ENCODE results near the gene RIMBP2. TPM values are rescaled to one million over a fixed set of nuclear protein-coding genes. Genes with fewer than 3 reads are reported as not detected.

The RIMBP2 gene
- total RNA-seq, 1 donor from 2014 or later: 20.5 TPM

GRCh38 chr12:130709151-130709970, 6.7 kb downstream of the RIMBP2 start:
- peaks cover 7% of the 10 kb centered on the region for H3K36me3 Mint-ChIP-seq (ENCODE audit: unreplicated experiment)
- no peak overlapping the region for H3K4me3 Mint-ChIP-seq (ENCODE audit: unreplicated experiment)
- H3K27ac Mint-ChIP-seq (ENCODE audit: unreplicated experiment): no peak overlapping the region

GRCh38 chr12:130708648-130709047, 7.5 kb downstream of the RIMBP2 start:
- Mint-ChIP-seq H3K9me3 (ENCODE audit: unreplicated experiment) (peaks cover 15% of the 10 kb centered on the region), H3K36me3 (ENCODE audit: unreplicated experiment) (peaks cover 10% of the 10 kb centered on the region), H3K27me3 (ENCODE audit: unreplicated experiment) (peaks cover 10% of the 10 kb centered on the region), H3K4me1 (ENCODE audit: low read depth, unreplicated experiment) (peaks cover 14% of the 10 kb centered on the region), H3K4me3 (ENCODE audit: unreplicated experiment) (no peak overlapping the region), H3K27ac (ENCODE audit: unreplicated experiment) (no peak overlapping the region)
- no peak for TF ChIP-seq CTCF (IDR thresholded peaks at IDR 0.05; ENCODE audit: partially characterized antibody, unreplicated experiment)
- DNase-seq: no peak

More at GRCh38 chr12:130709151-130709970, 6.7 kb downstream of the RIMBP2 start:
- no peak for DNase-seq
- TF ChIP-seq CTCF (IDR thresholded peaks at IDR 0.05; ENCODE audit: partially characterized antibody, unreplicated experiment): no peak
- peaks cover 13% of the 10 kb centered on the region for H3K9me3 Mint-ChIP-seq (ENCODE audit: unreplicated experiment)
- peaks cover 10% of the 10 kb centered on the region for H3K27me3 Mint-ChIP-seq (ENCODE audit: unreplicated experiment)
- peaks cover 16% of the 10 kb centered on the region for H3K4me1 Mint-ChIP-seq (ENCODE audit: low read depth, unreplicated experiment)

- Mint-ChIP-seq H3K27ac (ENCODE audit: unreplicated experiment) (no peak overlapping the region), H3K36me3 (ENCODE audit: unreplicated experiment) (peaks cover 13% of the 10 kb centered on the region), H3K27me3 (ENCODE audit: unreplicated experiment) (peaks cover 6% of the 10 kb centered on the region), H3K4me1 (ENCODE audit: low read depth, unreplicated experiment) (peaks cover 14% of the 10 kb centered on the region), H3K9me3 (ENCODE audit: unreplicated experiment) (peaks cover 16% of the 10 kb centered on the region), H3K4me3 (ENCODE audit: unreplicated experiment) (no peak overlapping the region)
- no peak for TF ChIP-seq CTCF (IDR thresholded peaks at IDR 0.05; ENCODE audit: partially characterized antibody, unreplicated experiment)
- DNase-seq: no peak
These were observed 8.6 kb downstream of the RIMBP2 start for GRCh38 chr12:130707571-130707891.

- Mint-ChIP-seq H3K27ac (ENCODE audit: unreplicated experiment) (no peak overlapping the region), H3K4me3 (ENCODE audit: unreplicated experiment) (no peak overlapping the region), H3K27me3 (ENCODE audit: unreplicated experiment) (peaks cover 6% of the 10 kb centered on the region), H3K36me3 (ENCODE audit: unreplicated experiment) (peaks cover 13% of the 10 kb centered on the region), H3K9me3 (ENCODE audit: unreplicated experiment) (peaks cover 15% of the 10 kb centered on the region), H3K4me1 (ENCODE audit: low read depth, unreplicated experiment) (peaks cover 14% of the 10 kb centered on the region)
- TF ChIP-seq CTCF (IDR thresholded peaks at IDR 0.05; ENCODE audit: partially characterized antibody, unreplicated experiment): no peak
- DNase-seq: no peak
These were observed 9.1 kb downstream of the RIMBP2 start for GRCh38 chr12:130706885-130707570.

- no peak overlapping the region for H3K27ac Mint-ChIP-seq (ENCODE audit: unreplicated experiment)
- peaks cover 13% of the 10 kb centered on the region for H3K36me3 Mint-ChIP-seq (ENCODE audit: unreplicated experiment)
- H3K27me3 Mint-ChIP-seq (ENCODE audit: unreplicated experiment): peaks cover 6% of the 10 kb centered on the region
- TF ChIP-seq CTCF (IDR thresholded peaks at IDR 0.05; ENCODE audit: partially characterized antibody, unreplicated experiment): no peak
- DNase-seq: no peak
- H3K9me3 Mint-ChIP-seq (ENCODE audit: unreplicated experiment): peaks cover 15% of the 10 kb centered on the region
- peaks cover 14% of the 10 kb centered on the region for H3K4me1 Mint-ChIP-seq (ENCODE audit: low read depth, unreplicated experiment)
- no peak overlapping the region for H3K4me3 Mint-ChIP-seq (ENCODE audit: unreplicated experiment)
These were observed 9.8 kb downstream of the RIMBP2 start for GRCh38 chr12:130706311-130706710.

Measured in glutamatergic neuron (in vitro differentiated cells).